Heart left ventricle (tissue), 16 donors: ENCODE results near the gene CYBA. TPM values are rescaled to one million over a fixed set of nuclear protein-coding genes. Genes with fewer than 3 reads are reported as not detected.

Experiments
- ATAC-seq, 4 donors: fragments of 200-7000 bp; cut with Tn5 transposase; one replicate each; pipeline ENCODE4 v1.9.1; 2020 to 2022; ENCODE audit warnings: moderate library complexity in 4 of 4, mild to moderate bottlenecking in 3 of 4, moderate number of reproducible peaks in 1 of 4
- DNase-seq, 5 donors: peaks; one replicate each; pipeline ENCODE4 v3.0.0-alpha.2; 2020
- H3K27ac ChIP-seq, 12 donors: fragments of 200-600 bp; sonication (generic) in 4 of 12; one replicate each; pipeline versions ENCODE4 v1.5.0 to v1.8.0; 2016 to 2022; ENCODE audit warnings: mild to moderate bottlenecking in 2 of 12
- H3K27me3 ChIP-seq, 9 donors: fragments of 200-600 bp; sonication (generic) in 2 of 9; one replicate each; pipeline versions ENCODE4 v1.5.1 to v1.8.0; 2016 to 2022; ENCODE audit warnings: mild to moderate bottlenecking in 3 of 9
- H3K36me3 ChIP-seq, 9 donors: fragments of 200-600 bp; sonication (generic) in 2 of 9; one replicate each; pipeline versions ENCODE4 v1.5.0 to v1.8.0; 2018 to 2022; ENCODE audit warnings: mild to moderate bottlenecking in 2 of 9
- H3K4me1 ChIP-seq, 12 donors: fragments of 200-600 bp; sonication (generic) in 4 of 12; one replicate each; pipeline versions ENCODE4 v1.5.0 to v1.8.0; 2016 to 2022; ENCODE audit warnings: mild to moderate bottlenecking in 3 of 12
- H3K4me3 ChIP-seq, 12 donors: fragments of 200-600 bp; sonication (generic) in 4 of 12; one replicate each; pipeline versions ENCODE4 v1.5.0 to v1.8.0; 2017 to 2022; ENCODE audit warnings: mild to moderate bottlenecking in 9 of 12, moderate library complexity in 4 of 12
- H3K9me3 ChIP-seq, 12 donors: fragments of 200-600 bp; sonication (generic) in 4 of 12; one replicate each; pipeline versions ENCODE4 v1.5.0 to v1.8.0; 2016 to 2022; ENCODE audit warnings: mild to moderate bottlenecking in 1 of 12
- POLR2A ChIP-seq, 2 donors: fragments of 450-650 bp; IDR thresholded peaks; one replicate each; pipeline ENCODE4 v1.6.1; 2017; ENCODE audit warnings: antibody characterized with exemption in 2 of 2, mild to moderate bottlenecking in 2 of 2, moderate library complexity in 2 of 2
- WGBS, 4 donors: extraction: QIAGEN DNeasy Blood & Tissue Kit in 2 of 4; methylation state at CpG; one replicate each; pipeline versions ENCODE4 v1.1.5 to v1.1.7; 2013 to 2018; 5-methylcytosine and 5-hydroxymethylcytosine counted together
- intact Hi-C, 10 donors: fragments of 100-400 bp; cut with DNase I; formaldehyde crosslinking; loops; one replicate each; pipeline versions ENCODE4 v1.11.1 to v1.14.2; 2022
- polyA plus RNA-seq, 2 donors: library from polyadenylated mRNA; stranded (reverse); fragments of 200-250 nt; gene quantifications; one replicate each; pipeline ENCODE4 v1.2.3, GENCODE V29; 2013
- total RNA-seq, 9 donors: library from RNA; depleted of rRNA in 2 of 9; stranded (reverse); fragments of >200 nt in 2 of 9; fragmentation: NEBNext Ultra II Directional in 3 of 9; extraction: Animal tissue kit (Norgen Biotek cat#: 25700) in 3 of 9; gene quantifications; one replicate each; pipeline versions ENCODE4 v1.1.0 to v1.2.4, GENCODE V29; 2016 to 2023
- TF ChIP-seq, protein P1 (sequence below), 12 donors: fragments of 200-600 bp; sonication (generic) in 4 of 12; IDR thresholded peaks; one replicate each; pipeline versions ENCODE4 v1.5.0 to v1.8.0; 2018 to 2022; ENCODE audit warnings: antibody characterized with exemption in 12 of 12, mild to moderate bottlenecking in 5 of 12
- donor health status: ischemic (EF 13 %, LVEDD 7.1; RV severe dilation, severe dysfunction).
- donor health status: healthy with polysubstance abuse.
- donor health status: DM: no; HTN: yes; CAD: no.
- donor health status: DM: no; HTN: no; CAD: no.
- donor health status: ischemic (EF 25% LVEDD 6.9; RV normal size, moderate dysfunction).
- donor health status: ischemic (EF 25% LVEDD 5.7; RV mildly dilated, moderate dysfunction).
- donor health status: healthy.
- donor health status: DM: yes; HTN: yes; CAD: no.
- donor health status: ischemic (EF 35%, LVEDD 5.7; RV mildly dilated, moderate dysfunction).
- donor health status: nonischemic (EF 11% LVEDD 7.7; RV severe dilation, severe dysfunction).
- donor health status: DM: yes; HTN: yes; CAD: no.
- donor health status: PGD.
- donor health status: ischemic (EF 29% LVEDD 5.4; RV normal size, mild dysfunction).
- donor health status: nonischemic (EF 23%, LVEDD 6.1; RV moderate dilation, normal function).

Gene CYBA
- total and polyA plus RNA-seq, 11 donors: 22.6 to 227 (median 46.5) TPM

DNA sequence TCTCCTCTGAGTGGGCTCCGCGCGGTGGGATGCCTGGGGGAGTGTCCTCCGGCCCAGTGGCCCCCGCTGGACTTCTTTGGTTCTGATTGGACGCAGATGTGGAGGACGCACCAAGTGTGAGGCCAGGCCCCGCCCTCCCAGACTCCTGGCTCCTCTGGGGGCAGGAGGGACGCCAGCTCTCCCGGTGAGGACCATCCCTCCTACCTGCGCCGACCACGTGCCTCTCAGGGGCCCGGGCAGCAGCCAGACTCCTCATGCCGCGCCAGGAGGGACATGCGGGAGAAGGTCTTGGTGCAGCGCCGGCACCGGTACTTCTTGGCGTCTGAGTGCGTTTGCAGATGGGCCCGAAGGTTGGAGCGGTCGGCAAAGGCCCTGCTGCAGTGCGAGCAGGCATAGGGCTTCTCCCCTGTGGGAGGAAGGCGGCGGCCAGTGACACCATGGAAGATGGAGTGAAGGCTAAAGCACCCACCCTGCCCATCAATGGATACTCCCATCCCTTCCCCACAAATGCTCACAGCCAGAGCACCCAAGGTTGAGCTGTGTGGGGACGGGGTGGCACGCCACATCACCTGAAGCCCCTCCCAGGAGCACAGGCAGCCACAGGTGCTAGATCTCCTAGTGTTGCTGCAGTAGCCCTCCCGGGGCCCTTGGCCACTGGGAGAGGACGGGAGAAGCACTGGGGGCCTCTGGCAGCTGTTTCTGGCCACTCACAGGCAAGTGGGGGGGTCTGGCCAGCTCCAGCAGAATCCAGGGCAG is 27.5 kb upstream of the CYBA start:
- Histone ChIP-seq H3K4me3 (no peak overlapping the region), H3K27me3 (peaks cover 0 to 16% (median 0%) of the 10 kb centered on the region in 9 donors), H3K36me3 (peaks cover 0 to 13% (median 0%) of the 10 kb centered on the region in 9 donors), H3K9me3 (no peaks in the 10 kb centered on the region), H3K4me1 (peaks cover 0 to 35% (median 13%) of the 10 kb centered on the region in 12 donors), H3K27ac (no peak overlapping the region)
- DNase-seq (no peak), ATAC-seq (no peak)
- 43 to 84% (median 66%) methylated on average over 8 to 32 of the region's 32 CpGs for WGBS, 4 donors
- intact Hi-C loops: no loop called here
- no peak for TF ChIP-seq POLR2A (IDR thresholded peaks at IDR 0.05)
- TF ChIP-seq, protein P1, sequence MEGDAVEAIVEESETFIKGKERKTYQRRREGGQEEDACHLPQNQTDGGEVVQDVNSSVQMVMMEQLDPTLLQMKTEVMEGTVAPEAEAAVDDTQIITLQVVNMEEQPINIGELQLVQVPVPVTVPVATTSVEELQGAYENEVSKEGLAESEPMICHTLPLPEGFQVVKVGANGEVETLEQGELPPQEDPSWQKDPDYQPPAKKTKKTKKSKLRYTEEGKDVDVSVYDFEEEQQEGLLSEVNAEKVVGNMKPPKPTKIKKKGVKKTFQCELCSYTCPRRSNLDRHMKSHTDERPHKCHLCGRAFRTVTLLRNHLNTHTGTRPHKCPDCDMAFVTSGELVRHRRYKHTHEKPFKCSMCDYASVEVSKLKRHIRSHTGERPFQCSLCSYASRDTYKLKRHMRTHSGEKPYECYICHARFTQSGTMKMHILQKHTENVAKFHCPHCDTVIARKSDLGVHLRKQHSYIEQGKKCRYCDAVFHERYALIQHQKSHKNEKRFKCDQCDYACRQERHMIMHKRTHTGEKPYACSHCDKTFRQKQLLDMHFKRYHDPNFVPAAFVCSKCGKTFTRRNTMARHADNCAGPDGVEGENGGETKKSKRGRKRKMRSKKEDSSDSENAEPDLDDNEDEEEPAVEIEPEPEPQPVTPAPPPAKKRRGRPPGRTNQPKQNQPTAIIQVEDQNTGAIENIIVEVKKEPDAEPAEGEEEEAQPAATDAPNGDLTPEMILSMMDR (IDR thresholded peaks at IDR 0.05): no peak

DNA sequence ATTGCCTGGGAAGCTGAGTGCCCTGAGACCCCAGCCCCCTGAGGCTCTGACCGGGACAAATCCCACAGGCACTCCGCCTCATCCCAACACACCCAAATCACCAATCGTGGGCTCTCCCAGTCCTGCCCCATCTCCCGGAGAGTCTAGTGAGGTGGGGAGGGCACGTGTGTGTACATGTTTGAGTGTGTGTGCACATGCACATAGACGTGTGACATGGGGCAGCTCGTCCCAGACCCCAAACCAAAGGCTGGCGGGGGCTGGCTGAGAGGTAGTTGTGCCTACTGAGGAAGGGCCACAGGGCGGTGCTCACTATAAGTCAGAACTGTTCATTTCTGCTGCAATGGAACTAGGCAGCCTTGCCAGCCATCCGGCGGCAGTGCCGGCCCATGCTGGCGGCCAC is 26.9 kb upstream of the CYBA start:
- no peak overlapping the region for H3K27ac ChIP-seq

DNA sequence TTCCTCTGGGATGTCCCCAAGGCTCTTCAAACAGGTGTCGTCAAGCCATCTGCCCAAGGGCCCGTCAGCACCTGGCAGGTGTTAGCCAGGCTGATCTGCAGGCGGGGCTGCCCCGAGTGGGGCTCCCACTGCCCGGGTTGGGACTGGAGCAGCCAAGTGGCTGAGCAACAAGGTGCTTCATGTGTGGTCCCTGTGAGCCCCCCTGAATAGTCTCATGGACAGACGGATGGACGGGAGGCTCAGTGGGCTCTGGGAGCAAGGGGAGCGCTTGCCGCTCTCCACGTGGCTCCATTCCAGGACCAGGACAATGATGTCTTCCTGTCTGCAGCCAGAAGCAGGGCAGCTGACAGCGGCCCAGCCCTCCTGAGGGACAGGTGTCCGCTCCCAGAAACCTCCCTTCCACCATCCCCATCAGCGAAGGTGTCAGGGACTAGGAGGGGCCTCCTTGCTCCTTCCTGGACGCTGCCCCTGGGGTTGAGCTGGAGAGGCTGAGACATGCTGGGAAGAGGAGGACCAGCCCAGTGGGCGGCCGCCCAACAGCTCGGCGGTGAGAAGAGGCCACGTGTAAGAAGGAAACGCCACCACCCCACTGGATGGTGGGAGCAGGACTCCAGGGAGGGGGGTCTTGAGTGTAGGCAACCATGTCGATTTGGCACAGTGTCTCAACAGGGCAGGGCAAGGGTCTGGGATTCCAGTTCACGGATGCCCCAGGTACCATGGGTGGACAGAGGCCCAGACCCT is 25.8 kb upstream of the CYBA start:
- no peak for DNase-seq
- TF ChIP-seq POLR2A (IDR thresholded peaks at IDR 0.05): no peak
- TF ChIP-seq, protein P1 (IDR thresholded peaks at IDR 0.05): no peak
- peak overlapping the region in 1 of 12 donors; percentile 89 for H3K27ac ChIP-seq
- H3K4me3 ChIP-seq: no peak overlapping the region
- H3K4me1 ChIP-seq: peaks cover 0 to 50% (median 14%) of the 10 kb centered on the region in 12 donors
- no peak for ATAC-seq
- intact Hi-C loops: no loop called here
- H3K36me3 ChIP-seq: peaks cover 0 to 13% (median 0%) of the 10 kb centered on the region in 9 donors
- no peaks in the 10 kb centered on the region for H3K9me3 ChIP-seq
- peaks cover 0 to 11% (median 0%) of the 10 kb centered on the region in 9 donors for H3K27me3 ChIP-seq
- 72 to 82% (median 74%) methylated on average over 12 to 22 of the region's 22 CpGs for WGBS, 4 donors

More for the DNA sequence above, 26.9 kb upstream of the CYBA start:
- intact Hi-C loops: no loop called here
- ATAC-seq (no peak), DNase-seq (no peak)
- WGBS, 4 donors: 76 to 100% (median 83%) methylated on average over 4 to 13 of the region's 13 CpGs
- Histone ChIP-seq H3K36me3 (peaks cover 0 to 13% (median 0%) of the 10 kb centered on the region in 9 donors), H3K4me1 (peaks cover 0 to 41% (median 16%) of the 10 kb centered on the region in 12 donors), H3K27me3 (peaks cover 0 to 16% (median 0%) of the 10 kb centered on the region in 9 donors), H3K4me3 (no peak overlapping the region), H3K9me3 (no peaks in the 10 kb centered on the region)
- TF ChIP-seq, protein P1 (IDR thresholded peaks at IDR 0.05): no peak
- no peak for TF ChIP-seq POLR2A (IDR thresholded peaks at IDR 0.05)
